ENCODE measurements around the gene MAPK8.

The MAPK8 gene

GRCh38 chr10:48464871-48465736 lies 158.6 kb downstream of the MAPK8 start:
- DNase-seq = no peak

DNA sequence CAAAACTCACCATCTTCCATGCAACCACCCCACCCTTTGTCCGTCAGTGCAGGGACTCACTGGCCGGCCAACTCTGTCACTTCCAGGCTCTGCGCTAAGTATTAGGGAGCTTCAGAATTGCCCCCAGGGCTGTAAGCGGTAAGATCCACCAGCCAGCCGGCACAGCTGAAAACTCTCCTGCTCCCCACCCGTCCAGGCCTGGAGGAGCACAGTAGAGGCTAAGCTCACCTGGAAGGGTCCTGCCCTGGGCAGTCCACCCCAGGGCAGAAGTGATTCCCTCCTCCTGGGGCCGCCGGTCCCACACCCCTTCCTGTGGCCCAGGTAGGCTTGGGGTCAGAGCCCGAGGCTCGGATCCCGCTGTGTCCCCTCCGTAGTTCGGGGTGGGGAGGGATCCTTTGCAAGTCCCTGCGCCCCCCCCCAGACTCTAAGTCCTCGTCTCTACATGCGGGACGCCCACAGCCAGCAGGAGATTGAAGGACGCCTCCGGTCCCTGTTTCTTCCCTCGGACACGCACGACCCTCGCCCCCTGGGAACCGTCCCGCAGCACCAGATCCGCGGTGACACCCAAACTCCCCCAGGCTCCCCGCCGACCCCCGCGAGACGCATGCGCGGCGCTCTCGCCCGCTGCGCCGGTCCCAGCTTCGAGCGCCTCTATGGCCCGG lies 159.5 kb downstream of the MAPK8 start:
- no peak for DNase-seq

GRCh38 chr10:48466611-48467240 lies 160.2 kb downstream of the MAPK8 start:
- no peak for DNase-seq

GRCh38 chr10:48467669-48468068 lies 161.2 kb downstream of the MAPK8 start:
- no peak for DNase-seq

DNA sequence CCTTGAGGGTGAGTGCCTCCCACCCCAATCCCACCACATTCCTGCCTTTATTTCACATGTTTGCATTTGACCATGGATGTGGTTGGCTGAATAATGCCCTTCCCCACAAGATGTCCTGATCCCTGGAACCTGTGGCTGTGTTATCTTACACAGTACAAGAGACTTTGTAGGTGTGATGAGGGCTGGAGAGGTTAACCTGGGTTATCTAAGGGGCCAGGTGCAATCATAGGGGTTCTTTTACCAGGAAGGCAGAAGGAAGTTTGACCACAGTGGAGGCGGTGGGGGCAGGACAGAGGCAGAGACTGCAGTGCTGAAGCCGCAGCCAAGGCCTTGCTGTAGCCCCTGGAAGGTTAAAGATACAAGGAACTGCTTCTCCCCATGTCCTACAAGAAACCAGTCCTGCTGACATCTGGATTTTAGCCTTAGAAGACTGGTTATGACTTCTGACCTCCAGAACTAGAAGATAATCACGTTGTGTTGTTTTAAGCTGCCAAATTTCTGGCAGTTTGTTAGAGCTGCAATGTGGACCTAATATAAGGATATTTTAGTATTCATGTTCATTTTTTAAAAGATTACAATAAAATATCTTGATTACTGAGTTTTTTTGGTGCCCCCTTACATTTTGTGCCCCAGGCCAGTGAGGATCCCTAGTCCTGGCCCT lies 161.8 kb downstream of the MAPK8 start:
- no peak for DNase-seq

GRCh38 chr10:48468866-48469511 lies 162.5 kb downstream of the MAPK8 start:
- no peak for DNase-seq

- no peak for DNase-seq
These were observed 163.1 kb downstream of the MAPK8 start for GRCh38 chr10:48469516-48470020.

DNA sequence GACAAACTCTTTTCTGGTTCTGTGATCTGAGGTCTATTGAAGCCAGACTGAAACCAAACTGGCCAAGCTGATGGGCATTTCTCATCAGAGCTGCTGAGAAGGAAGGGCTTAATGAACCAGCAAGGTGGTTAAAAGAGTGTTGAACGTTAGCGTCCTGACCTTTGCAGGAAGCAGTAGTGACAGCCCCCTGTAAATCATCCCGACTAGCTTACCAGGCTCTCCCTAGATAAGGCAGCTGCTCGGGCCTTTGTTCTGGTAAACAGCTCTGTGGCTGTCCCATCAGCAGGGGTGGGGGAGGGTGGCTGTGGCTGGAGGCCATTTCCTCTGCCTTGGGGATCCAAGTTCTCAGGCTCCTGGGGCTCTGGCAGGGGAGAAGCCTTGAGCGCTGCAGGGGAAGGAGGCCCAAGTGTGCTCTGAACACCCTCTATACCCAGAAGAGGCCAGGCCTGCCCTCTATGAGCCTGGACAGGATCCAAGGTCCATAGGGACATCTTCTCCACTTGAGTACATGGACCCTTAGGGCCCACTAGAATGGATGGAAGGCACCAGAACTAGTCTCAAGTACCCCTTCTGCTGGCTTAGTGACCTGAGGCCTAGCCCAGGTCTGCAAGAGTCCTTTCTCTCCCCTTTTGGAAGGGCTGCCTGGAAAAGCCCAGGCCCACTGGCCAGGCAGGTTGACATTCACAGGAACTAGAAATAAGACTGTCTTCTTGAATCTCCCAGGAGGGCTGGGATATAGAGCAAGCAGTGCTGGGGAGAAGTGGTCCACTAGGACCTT lies 163.8 kb downstream of the MAPK8 start:
- no peak for DNase-seq

DNA sequence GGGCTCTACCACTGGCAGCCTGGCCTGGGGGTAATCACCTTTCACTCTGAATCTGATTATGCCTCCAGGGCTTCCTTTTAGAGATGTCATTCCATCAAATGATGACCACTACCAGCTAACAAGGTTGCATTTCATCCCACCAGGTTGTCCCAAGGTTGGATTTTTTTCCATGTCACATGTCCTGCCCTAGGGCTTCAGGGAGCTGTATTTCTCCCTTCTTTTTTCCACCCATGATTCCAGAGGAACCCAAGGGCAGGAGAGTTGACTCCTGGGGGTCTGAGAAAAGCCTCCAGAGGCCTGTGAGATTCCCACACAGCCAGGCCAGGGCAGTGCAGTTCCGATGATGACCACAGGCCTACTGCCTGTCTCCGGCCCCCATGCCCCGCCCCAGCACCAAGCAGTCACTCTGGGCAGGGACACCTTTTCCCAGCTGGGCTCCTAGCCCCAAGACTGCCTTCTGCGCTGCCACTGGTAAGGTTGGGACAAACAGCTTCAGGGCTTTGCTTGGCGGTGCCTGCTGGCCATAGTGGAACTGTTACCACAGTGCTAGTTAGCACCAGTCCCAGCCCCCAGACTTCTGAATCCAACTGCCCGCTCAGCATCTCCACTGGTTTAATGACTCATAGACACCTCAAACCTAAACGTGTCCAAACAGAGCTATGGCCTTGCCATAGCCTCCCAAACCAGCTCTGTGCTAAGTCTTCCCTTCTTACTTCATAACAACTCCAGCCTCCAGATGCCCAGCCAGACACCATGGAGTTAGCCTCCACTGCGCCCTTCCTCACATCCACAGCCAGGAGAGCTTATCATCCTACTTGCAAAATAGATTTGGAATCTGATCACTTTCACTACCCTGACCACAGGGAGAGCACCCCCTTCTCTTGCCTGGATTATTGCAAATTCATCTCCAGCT lies 164.7 kb downstream of the MAPK8 start:
- DNase-seq = no peak

DNA sequence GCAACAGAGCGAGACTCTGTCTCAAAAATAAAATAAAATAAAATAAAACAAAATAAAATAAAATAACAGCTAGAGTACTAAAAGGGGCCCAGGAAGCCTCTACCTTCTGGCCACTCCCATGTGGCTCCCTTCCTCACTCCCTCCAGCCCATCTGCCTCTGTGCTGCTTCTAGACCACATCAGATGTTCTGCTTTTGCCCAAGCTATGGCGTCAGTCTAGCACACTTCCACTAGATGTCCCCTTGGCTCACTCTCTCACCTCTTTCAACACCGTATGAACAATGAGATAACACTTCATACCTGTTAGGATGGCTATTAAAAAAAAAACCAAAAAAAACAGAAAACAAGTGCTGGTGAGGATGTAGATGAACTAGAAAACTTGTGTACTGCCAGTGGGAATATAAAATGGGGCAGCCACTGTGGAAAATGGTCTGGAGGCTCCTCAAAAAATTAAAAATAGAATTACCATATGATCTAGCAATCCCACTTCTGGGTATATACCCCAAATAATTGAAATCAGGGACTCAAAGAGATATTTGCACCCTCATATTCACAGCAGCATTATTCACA lies 166.1 kb downstream of the MAPK8 start:
- no peak for DNase-seq

GRCh38 chr10:48473704-48474103 lies 167.2 kb downstream of the MAPK8 start:
- DNase-seq = no peak

DNA sequence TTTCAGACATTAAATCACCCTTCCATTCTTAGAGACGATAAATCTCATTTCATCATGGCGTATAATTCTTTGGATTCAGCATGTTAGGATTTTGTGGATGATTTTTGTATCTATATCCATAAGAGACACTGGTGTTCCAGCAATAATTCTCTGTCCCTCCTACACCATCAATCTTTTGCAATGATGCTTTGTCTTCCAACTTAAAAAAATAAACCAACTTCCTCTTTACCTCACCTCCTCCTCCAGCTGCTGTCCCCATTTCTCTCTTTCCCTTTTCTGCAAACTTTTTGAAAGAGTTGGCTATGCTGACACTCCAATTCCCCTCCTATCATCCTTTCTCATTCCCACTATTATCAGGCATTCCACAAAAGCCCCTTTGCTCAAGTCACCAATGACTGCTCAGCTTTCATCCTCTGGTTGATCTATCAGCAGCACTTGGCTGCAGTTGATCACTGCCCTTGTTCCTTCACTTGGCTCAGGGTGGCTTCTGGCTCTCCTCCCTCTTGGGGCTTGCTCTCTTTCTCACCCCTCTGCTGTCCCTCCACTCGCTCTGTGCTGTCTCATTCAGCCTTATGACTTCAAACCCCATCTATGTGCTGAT lies 168.4 kb downstream of the MAPK8 start:
- no peak for DNase-seq

GRCh38 chr10:48475943-48476278 lies 169.4 kb downstream of the MAPK8 start:
- no peak for DNase-seq

GRCh38 chr10:48476279-48476982 lies 170.0 kb downstream of the MAPK8 start:
- DNase-seq = no peak

- DNase-seq = no peak
These were observed 170.7 kb downstream of the MAPK8 start for GRCh38 chr10:48477141-48477540.

GRCh38 chr10:48477616-48478015 lies 171.1 kb downstream of the MAPK8 start:
- no peak for DNase-seq

- no peak for DNase-seq
These were observed 172.0 kb downstream of the MAPK8 start for GRCh38 chr10:48478469-48478868.

GRCh38 chr10:48478980-48479811 lies 172.7 kb downstream of the MAPK8 start:
- no peak for DNase-seq

Data from CD4-positive, alpha-beta T cell treated with Interleukin-21 for 1 hour (primary cell).